ENCODE measurements around the gene DDX10. TPM values are rescaled to one million over a fixed set of nuclear protein-coding genes. Genes with fewer than 3 reads are reported as not detected.

The DDX10 gene
- total and polyA plus RNA-seq, 2 experiments from 2014 or later = 32.4 to 37.8 TPM

- DNase-seq (ENCODE audit: low spot score) = no peak
- H3K36me3 ChIP-seq (ENCODE audit: insufficient read depth) = no peaks in the 10 kb centered on the region
- peak overlapping the region; percentile 82 for H3K27ac Mint-ChIP-seq
- H3K27me3 Mint-ChIP-seq (ENCODE audit: insufficient read depth, low read depth, poor library complexity) = peaks cover 5% of the 10 kb centered on the region
- no peaks in the 10 kb centered on the region for H4K20me1 ChIP-seq (replicated peaks; ENCODE audit: insufficient read depth)
- H3K27ac ChIP-seq (ENCODE audit: low read depth) = no peak overlapping the region
- no peaks in the 10 kb centered on the region for H3K9me2 ChIP-seq (ENCODE audit: insufficient read depth)
- H3K4me3 Mint-ChIP-seq = no peak overlapping the region
- H3K79me2 ChIP-seq (replicated peaks; ENCODE audit: insufficient read depth) = no peaks in the 10 kb centered on the region
- no peaks in the 10 kb centered on the region for H3K27me3 ChIP-seq (ENCODE audit: insufficient read depth)
- TF ChIP-seq ETS1 (IDR thresholded peaks at IDR 0.05) (no peak), ZNF114 (CRISPR knock-in tag; IDR thresholded peaks at IDR 0.05) (no peak), REST (IDR thresholded peaks at IDR 0.05; ENCODE audit: unreplicated experiment) (no peak), STAT1 (IDR thresholded peaks at IDR 0.05; ENCODE audit: unreplicated experiment) (no peak), POLR2AphosphoS5 (IDR thresholded peaks at IDR 0.05; ENCODE audit: low read depth) (no peak), JUNB (IDR thresholded peaks at IDR 0.05; ENCODE audit: unreplicated experiment) (no peak), CTCF (conservative IDR thresholded peaks at IDR 0.05; ENCODE audit: low read depth in 2 of 2) (no peak), ZNF462 (CRISPR knock-in tag; IDR thresholded peaks at IDR 0.05) (no peak), NANOG (IDR thresholded peaks at IDR 0.05; ENCODE audit: borderline replicate concordance) (no peak), CREB1 (CRISPR knock-in tag; IDR thresholded peaks at IDR 0.05; ENCODE audit: low read depth) (no peak), EZH2 (IDR thresholded peaks at IDR 0.05; ENCODE audit: low read depth, unreplicated experiment) (no peak), EZH2phosphoT487 (IDR thresholded peaks at IDR 0.05; ENCODE audit: unreplicated experiment) (no peak), ZNF331 (CRISPR knock-in tag; IDR thresholded peaks at IDR 0.05; ENCODE audit: low read depth) (no peak)
- H3K9me3 Mint-ChIP-seq = peaks cover 15% of the 10 kb centered on the region
- peaks cover 52% of the 10 kb centered on the region for H3K4me1 Mint-ChIP-seq
- ATAC-seq = no peak
- no peak overlapping the region for H3K4me2 ChIP-seq
- H3K4me3 ChIP-seq = no peak overlapping the region
- H2AFZ ChIP-seq = no peak overlapping the region
- H3K36me3 Mint-ChIP-seq (ENCODE audit: low read depth) = peaks cover 20% of the 10 kb centered on the region; the same call in 2 of the 3 replicates
- H3F3A ChIP-seq (replicated peaks; ENCODE audit: low read depth) = no peaks in the 10 kb centered on the region
- H3K4me1 ChIP-seq (ENCODE audit: insufficient read depth) = peaks cover 30% of the 10 kb centered on the region
These were observed 231.0 kb downstream of the DDX10 start for GRCh38 chr11:108895579-108896480.
